Right atrium auricular region (tissue), 2 donors: Measurements from ENCODE around the gene XKR3. TPM values are rescaled to one million over a fixed set of nuclear protein-coding genes. Genes with fewer than 3 reads are reported as not detected.
"Not testable (repeated sequence)": the region's sequence is repeated elsewhere in the genome, so short reads cannot be mapped to it uniquely, and the experiment has no call there.

ENCODE experiments used
- DNase-seq: peaks from one replicate; pipeline ENCODE4 v3.0.0-alpha.2; 2019; ENCODE audit warnings: low spot score
- H3K27ac ChIP-seq, 2 donors: fragments of 200-600 bp; sonication (generic); 1 replicate in 1 of 2; 2 replicates in 1 of 2; pipeline ENCODE4 v1.5.1; 2016 to 2019
- H3K27me3 ChIP-seq, 2 donors: fragments of 200-600 bp; sonication (generic); one replicate each; pipeline versions ENCODE4 v1.5.1 to v1.6.0; 2017 to 2019
- H3K36me3 ChIP-seq: fragments of 200-600 bp; sonication (generic); one replicate; pipeline ENCODE4 v1.5.1; 2016
- H3K4me1 ChIP-seq, 2 donors: fragments of 200-600 bp; sonication (generic); one replicate each; pipeline versions ENCODE4 v1.5.1 to v1.6.0; 2017 to 2019
- H3K4me3 ChIP-seq, 2 donors: fragments of 200-600 bp; sonication (generic); 1 replicate in 1 of 2; 2 replicates in 1 of 2; pipeline ENCODE4 v1.5.1; 2017 to 2019; ENCODE audit warnings: mild to moderate bottlenecking in 1 of 2, moderate library complexity in 1 of 2
- H3K9me3 ChIP-seq, 2 donors: fragments of 200-600 bp; sonication (generic); one replicate each; pipeline ENCODE4 v1.5.1; 2019
- total RNA-seq, 2 donors: library from RNA; depleted of rRNA; stranded (reverse); fragments of >200 nt; gene quantifications; one replicate each; pipeline ENCODE4 v1.1.0, GENCODE V29; 2016
- TF ChIP-seq, protein P1 (sequence below), 2 donors: fragments of 200-600 bp; sonication (generic); IDR thresholded peaks; one replicate each; pipeline ENCODE4 v1.5.1; 2019; ENCODE audit warnings: antibody characterized with exemption in 2 of 2

The XKR3 gene
- total RNA-seq, 2 donors from 2014 or later, result not detected

DNA sequence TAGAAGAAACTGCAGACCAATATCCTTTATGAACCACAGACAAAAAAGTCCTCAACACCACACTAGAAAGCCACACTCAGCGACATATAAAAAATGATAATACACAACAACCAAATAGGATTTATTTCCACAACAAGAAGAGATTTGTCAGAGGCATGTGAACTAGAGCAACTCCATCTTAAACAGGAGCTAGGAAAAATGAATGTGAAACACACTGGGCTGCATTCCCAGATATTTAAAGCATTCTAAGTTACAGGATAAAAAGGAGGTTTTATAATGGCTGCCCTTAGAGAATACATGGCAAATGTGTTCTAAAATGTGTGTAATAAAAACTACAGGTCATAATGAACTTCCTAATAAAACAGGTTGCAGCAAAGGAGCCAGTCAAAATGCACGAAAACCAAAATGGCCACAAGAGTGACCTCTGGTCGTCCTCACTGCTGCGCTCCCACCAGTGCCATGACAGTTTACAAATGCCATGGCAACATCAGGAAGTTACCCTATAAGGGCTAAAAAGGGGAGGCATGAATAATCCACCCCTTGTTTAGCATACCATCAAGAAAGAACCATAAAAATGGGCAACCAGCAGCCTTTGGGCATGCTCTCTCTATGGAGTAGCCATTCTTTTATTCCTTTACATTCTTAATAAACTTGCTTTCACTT lies 21.8 kb downstream of the XKR3 start:
- Histone ChIP-seq H3K4me3 (no peak overlapping the region), H3K9me3 (no peaks in the 10 kb centered on the region), H3K27ac (no peak overlapping the region), H3K4me1 (no peaks in the 10 kb centered on the region), H3K27me3 (no peaks in the 10 kb centered on the region), H3K36me3 (no peaks in the 10 kb centered on the region)
- TF ChIP-seq, protein P1, sequence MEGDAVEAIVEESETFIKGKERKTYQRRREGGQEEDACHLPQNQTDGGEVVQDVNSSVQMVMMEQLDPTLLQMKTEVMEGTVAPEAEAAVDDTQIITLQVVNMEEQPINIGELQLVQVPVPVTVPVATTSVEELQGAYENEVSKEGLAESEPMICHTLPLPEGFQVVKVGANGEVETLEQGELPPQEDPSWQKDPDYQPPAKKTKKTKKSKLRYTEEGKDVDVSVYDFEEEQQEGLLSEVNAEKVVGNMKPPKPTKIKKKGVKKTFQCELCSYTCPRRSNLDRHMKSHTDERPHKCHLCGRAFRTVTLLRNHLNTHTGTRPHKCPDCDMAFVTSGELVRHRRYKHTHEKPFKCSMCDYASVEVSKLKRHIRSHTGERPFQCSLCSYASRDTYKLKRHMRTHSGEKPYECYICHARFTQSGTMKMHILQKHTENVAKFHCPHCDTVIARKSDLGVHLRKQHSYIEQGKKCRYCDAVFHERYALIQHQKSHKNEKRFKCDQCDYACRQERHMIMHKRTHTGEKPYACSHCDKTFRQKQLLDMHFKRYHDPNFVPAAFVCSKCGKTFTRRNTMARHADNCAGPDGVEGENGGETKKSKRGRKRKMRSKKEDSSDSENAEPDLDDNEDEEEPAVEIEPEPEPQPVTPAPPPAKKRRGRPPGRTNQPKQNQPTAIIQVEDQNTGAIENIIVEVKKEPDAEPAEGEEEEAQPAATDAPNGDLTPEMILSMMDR (IDR thresholded peaks at IDR 0.05), result no peak
- no peak for DNase-seq

DNA sequence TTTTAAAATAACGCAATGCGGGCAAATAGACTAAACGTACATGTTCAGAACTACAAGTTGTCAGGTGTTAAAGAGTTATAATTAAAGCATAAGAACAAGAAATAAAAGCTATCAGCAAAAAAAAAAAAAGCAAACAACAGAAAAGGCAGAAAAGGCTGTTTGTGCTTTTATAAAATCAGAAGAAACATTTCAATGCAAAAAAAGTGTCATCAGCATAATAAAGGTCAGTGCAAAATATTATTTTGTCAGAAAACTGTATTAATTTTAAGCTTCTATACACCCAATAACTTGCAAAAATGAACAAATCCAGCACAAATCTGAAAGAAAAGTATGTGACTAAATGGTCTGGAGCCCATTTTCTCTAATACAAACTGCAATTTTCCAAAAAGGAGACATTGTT lies 23.6 kb downstream of the XKR3 start:
- Histone ChIP-seq H3K36me3 (no peaks in the 10 kb centered on the region), H3K4me3 (no peak overlapping the region), H3K27ac (no peak overlapping the region), H3K9me3 (no peaks in the 10 kb centered on the region), H3K4me1 (no peaks in the 10 kb centered on the region), H3K27me3 (no peaks in the 10 kb centered on the region)
- DNase-seq, result no peak
- TF ChIP-seq, protein P1 (IDR thresholded peaks at IDR 0.05), result no peak

GRCh38 chr22:16801088-16801487 lies 24.1 kb downstream of the XKR3 start:
- H3K4me1 ChIP-seq, result no peaks in the 10 kb centered on the region
- H3K27ac ChIP-seq, result no peak overlapping the region
- DNase-seq, result no peak
- no peaks in the 10 kb centered on the region for H3K27me3 ChIP-seq
- TF ChIP-seq, protein P1 (IDR thresholded peaks at IDR 0.05), result no peak
- no peaks in the 10 kb centered on the region for H3K9me3 ChIP-seq
- no peaks in the 10 kb centered on the region for H3K36me3 ChIP-seq
- H3K4me3 ChIP-seq, result no peak overlapping the region

- Histone ChIP-seq H3K27ac (no peak overlapping the region), H3K27me3 (no peaks in the 10 kb centered on the region), H3K4me3 (no peak overlapping the region), H3K36me3 (no peaks in the 10 kb centered on the region), H3K9me3 (no peaks in the 10 kb centered on the region), H3K4me1 (no peaks in the 10 kb centered on the region)
- TF ChIP-seq, protein P1 (IDR thresholded peaks at IDR 0.05), result no peak
- DNase-seq, result no peak
Measured at GRCh38 chr22:16800358-16800757, 24.9 kb downstream of the XKR3 start.

DNA sequence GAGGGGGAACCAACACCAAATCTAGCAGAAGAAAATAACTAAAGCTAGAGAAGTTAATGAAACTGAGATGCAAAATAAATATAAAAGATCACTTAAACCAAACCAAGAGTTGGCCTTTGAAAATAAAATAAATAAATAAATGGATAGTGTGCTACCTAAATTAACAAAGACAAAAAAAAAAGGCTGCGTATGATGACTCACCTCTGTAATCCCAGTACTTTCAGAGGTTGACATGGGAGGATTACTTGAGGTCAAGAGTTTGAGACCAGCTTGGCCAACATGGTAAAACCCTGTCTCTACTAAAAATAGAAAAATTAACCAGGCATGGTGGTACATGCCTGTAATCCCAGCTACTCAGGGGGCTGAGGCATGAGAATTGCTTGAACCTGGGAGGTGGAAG lies 29.7 kb downstream of the XKR3 start:
- not testable (repeated sequence) for H3K27me3 ChIP-seq, H3K4me1 ChIP-seq, H3K36me3 ChIP-seq, H3K4me3 ChIP-seq, H3K9me3 ChIP-seq, DNase-seq, H3K27ac ChIP-seq

DNA sequence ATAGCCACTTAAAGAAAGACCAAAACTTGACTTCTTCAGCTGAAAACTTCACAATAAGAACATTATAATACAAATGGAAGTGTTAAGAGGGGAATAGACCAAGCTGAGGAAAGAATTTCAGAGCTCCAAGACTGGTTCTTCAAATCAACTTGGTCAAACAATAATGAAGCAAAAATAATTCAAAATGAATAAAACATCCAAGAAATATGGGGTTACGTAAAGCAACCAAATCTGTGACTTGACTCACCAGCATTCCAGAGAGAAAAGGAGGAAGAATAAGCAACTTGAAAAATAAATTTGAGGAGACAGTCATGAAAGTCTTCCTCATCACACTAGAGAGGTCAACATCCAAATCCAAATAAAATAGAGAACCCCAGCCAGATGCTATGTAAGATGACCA lies 31.4 kb downstream of the XKR3 start:
- Histone ChIP-seq H3K4me3 (no peak overlapping the region), H3K4me1 (no peaks in the 10 kb centered on the region), H3K36me3 (no peaks in the 10 kb centered on the region), H3K27ac (no peak overlapping the region), H3K9me3 (no peaks in the 10 kb centered on the region), H3K27me3 (no peaks in the 10 kb centered on the region)
- DNase-seq, result no peak
- TF ChIP-seq, protein P1 (IDR thresholded peaks at IDR 0.05), result no peak
